NCI-H1105 (cell line): ENCODE results near the gene CCDC83.
"Not testable (repeated sequence)": the region's sequence is repeated elsewhere in the genome, so short reads cannot be mapped to it uniquely, and the experiment has no call there.

Experiments
- DNase-seq: peaks from one replicate; lab custom pipeline; 2025; lab: John Stamatoyannopoulos, UW

Gene CCDC83

GRCh38 chr11:85945296-85945695 is 90.1 kb downstream of the CCDC83 start:
- DNase-seq = no peak

DNA sequence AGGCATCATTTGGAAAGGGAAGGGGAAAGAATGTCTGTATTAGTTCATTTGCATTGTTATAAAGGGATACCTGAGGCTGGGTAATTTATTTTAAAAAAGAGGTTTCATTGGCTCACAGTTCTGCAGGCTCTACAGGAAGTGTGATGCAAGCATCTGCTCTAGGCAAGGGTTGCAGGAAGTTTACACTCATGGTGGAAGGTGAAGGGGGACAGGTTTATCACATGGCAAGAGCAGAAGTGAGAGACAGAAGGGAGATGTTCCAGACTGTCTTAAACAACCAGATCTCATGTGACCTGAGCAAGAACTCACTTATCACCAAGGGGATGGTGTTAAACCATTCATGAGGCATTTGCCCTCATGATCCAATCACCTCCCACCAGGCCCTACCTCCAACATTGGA is 90.6 kb downstream of the CCDC83 start:
- DNase-seq = no peak

GRCh38 chr11:85946221-85946620 is 91.0 kb downstream of the CCDC83 start:
- no peak for DNase-seq

DNA sequence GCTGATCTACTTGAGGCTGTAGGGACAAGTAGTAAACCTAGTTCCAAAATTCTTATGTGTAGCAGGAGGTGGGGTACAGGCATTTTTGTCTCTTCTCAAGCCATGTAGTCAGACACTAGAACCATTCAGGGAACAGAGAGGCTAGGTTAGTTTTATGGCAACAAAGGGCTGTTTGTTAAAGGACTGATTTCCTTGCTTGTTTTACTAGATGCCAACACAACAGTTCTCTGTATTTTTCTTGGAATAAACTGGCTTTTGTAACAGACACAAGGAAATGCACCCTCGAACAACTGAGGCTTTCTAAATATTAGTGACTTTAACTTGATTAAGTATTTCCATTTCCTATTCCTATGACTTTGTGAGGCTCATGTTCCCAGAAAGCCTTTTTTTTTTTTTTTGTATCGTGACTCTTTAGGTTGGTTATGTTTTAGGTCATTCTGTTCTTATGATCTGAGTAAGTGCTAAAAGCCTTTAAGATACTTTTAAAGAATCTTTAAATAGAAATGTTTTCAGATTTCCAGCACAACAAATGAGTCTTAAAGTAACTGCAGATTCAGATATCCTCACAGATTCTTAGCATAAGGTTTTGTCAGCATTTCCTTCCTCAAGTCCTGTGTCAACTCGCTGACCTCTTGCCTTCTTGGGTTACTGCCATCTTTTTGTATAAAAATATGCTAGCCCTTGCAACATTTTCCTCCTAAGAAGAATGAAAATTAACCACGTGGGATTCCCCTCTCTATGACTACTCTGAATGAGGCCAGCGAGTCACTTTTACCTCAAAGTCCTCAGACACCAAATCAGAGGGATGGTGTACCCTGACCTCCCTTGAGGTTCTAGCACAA is 92.5 kb downstream of the CCDC83 start:
- no peak for DNase-seq

DNA sequence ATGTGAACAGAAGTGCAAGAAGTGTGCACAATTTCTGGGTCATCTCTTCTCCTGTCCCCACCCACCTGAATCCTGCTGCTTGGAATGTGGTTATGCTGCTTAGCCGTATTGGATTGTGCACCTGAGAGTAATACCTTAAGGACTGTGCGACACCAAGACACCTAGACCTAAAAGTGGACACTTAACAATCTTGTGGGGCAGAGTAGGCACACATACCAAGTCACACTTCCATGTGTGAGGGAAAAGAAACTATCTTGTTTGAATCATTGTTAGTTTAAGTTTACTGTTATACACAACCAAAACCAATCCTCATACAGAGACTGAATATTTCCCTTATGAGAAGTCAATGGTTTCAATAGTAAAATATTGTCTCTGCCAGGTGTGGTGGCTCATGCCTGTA is 93.7 kb downstream of the CCDC83 start:
- DNase-seq = no peak

- DNase-seq = no peak
Observed at GRCh38 chr11:85949798-85950197, 94.6 kb downstream of the CCDC83 start.

DNA sequence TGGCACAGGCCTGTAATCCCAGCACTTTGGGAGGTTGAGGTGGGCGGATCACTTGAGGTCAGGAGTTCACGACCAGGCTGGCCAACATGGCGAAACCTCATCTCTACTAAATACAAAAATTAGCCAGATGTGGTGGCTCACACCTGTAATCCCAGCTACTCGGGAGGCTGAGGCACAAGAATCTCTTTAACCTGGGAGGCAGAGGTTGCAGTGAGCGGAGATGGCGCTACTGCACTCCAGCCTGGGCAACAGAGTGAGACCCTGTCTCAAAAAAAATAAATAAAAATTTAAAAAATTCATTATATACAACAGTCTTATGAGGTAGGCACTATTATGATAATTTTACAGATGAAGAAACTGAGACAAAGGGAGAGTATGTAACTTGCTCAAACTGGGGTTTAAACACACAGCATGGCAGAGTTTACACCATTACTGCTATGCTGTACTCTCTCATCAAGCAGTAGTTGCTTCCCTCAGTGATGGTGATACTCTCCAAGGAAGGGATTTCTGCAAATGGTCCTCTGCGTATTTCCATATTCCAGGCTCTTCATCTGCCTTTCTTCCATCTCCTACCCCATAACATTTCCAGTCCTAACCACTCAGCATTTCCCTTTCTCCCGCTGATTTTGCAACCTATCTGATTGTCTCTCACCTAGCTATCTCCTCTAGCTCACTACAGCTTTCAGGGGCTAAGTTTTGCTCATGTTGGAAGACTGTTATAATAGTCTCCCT is 95.3 kb downstream of the CCDC83 start:
- DNase-seq = no peak

GRCh38 chr11:85951049-85951405 is 95.8 kb downstream of the CCDC83 start:
- DNase-seq = no peak

GRCh38 chr11:85951428-85952107 is 96.4 kb downstream of the CCDC83 start:
- DNase-seq = no peak

DNA sequence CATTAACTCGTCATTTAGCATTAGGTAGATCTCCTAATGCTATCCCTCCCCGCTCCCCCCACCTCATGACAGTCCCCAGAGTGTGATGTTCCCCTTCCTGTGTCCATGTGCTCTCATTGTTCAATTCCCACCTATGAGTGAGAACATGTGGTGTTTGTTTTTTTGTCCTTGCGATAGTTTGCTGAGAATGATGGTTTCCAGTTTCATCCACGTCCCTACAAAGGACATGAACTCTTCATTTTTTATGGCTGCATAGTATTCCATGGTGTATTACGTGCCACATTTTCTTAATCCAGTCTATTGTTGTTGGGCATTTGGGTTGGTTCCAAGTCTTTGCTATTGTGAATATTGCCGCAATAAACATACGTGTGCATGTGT is 96.9 kb downstream of the CCDC83 start:
- DNase-seq = not testable (repeated sequence)

DNA sequence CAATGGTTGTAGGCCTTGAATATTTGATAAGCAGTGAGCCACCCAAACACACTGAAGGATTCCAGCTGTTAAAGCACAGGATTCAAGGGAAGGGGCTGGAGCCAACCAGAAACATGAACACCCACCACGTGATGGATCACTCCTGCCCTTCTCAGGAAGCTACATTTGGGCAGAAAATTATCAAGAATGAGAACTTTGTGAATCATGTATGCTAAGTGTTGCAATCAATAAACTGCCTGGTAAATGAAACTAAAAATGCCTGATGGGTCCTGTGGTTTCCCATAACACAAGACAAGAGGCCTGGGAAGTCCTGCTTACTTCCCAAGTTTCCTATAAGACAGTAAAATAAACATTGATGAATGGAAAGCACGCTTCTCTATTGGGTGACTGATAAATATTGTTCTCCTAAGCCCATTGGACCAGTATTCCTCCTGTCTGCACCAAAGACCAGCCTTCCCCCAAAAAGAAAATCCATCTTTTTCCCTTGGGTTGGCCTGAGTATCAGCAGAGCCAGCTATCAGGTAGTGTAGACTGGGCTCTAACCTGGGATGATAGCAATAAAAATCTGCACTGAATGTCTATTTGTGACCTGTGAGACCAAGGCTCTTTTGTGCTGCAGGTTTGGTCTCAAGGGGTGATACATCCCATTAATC is 98.4 kb downstream of the CCDC83 start:
- DNase-seq = no peak

DNA sequence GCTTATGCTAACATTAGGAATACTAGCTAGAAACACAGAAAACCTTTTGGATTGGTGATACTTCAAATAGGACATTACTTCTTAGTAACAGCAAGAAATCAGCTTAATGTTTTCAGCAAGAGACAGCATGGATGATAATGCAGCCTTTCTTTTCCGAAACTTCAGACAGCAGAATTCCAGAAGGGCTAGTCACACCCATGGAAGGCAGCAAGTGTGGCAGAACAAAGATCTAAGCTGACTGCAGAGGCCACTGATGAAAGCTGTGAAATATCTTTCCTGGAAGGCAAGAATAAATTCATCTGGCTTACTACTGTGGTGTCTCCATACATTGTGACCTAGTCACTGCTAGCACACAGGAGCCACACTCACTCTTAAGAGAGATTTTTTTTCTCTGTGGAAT is 100.3 kb downstream of the CCDC83 start:
- no peak for DNase-seq

DNA sequence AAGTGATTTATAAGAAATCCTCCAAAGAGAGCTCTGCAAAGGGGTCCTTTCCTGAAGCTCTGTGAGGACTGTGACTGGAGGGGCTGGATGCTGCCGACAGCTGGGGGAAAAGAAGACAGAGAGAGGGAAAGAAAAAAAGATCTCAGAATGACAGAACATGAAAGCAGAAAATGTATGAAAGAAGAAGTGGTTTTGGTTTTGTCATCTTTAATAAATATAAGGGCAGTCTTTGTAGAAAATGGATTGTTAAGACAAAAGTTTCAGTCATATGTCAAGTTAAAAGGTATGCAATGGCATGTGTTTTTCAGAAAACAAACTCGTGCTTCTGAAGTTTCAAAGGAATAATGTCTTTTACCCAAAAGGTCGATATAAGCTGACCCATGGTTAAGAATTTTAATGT is 105.5 kb downstream of the CCDC83 start:
- DNase-seq = no peak

- no peak for DNase-seq
Observed at GRCh38 chr11:85961130-85961529, 105.9 kb downstream of the CCDC83 start.

GRCh38 chr11:85961930-85962363 is 106.8 kb downstream of the CCDC83 start:
- DNase-seq = peak; percentile 64

DNA sequence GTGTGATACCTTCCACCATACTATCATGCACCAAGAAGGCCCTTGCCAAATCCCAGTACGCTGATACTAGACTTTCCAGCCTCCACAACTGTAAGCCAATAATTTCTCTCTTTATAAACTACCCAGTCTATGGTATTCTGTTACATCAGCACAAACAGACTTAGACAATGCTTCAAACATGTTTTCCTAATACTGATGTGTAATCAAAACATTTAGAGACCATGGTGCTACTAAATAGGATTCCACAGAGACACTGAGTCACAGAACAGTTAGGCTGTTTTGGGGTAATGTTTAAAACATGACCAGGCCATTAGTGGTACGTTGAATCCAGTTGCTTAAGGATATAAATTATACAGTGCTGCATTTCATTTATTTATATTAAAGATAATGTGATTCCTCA is 110.0 kb downstream of the CCDC83 start:
- DNase-seq = no peak

GRCh38 chr11:85967457-85967856 is 112.3 kb downstream of the CCDC83 start:
- no peak for DNase-seq
